Measurements from ENCODE around the gene LMAN1.

DNA sequence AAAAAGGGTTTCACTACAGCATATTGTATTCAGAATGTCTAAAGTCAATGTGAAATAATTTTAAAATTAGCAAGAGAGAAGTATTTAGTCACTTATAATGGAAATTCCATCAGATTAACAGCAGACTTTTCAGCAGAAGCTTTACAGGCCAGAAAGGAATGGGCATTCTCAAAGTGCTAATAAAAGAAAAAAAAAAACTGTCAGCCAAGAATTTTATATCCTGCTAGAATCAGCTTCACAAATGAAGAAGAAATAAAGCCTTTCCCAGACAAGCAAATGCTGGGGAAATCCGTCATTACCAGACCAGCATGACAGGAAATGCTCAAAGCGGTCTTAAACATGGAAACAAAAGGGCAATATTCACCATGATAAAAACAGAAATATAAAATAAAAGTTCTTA lies 18.8 kb downstream of the LMAN1 start:
- TF ChIP-seq CTCF (conservative IDR thresholded peaks at IDR 0.05; ENCODE audit: low read length) (no peak), EZH2phosphoT487 (IDR thresholded peaks at IDR 0.05; ENCODE audit: borderline replicate concordance) (no peak)
